GM19025 (cell line): Measurements from ENCODE around the gene CORO2B.

Source experiments
- ATAC-seq: cut with Tn5 transposase; IDR thresholded peaks from one replicate; pipeline ENCODE4 v1.9.1; 2021; ENCODE audit warnings: mild to moderate bottlenecking, low read depth, moderate library complexity; ENCODE audit not compliant: unreplicated experiment

CORO2B gene

GRCh38 chr15:68553994-68554720, 24.6 kb upstream of the CORO2B start:
- no peak for ATAC-seq

- ATAC-seq, result no peak
Measured at GRCh38 chr15:68554721-68555678, 23.8 kb upstream of the CORO2B start.

- ATAC-seq, result no peak
Measured at GRCh38 chr15:68555679-68556037, 23.1 kb upstream of the CORO2B start.

GRCh38 chr15:68556139-68556990, 22.4 kb upstream of the CORO2B start:
- no peak for ATAC-seq

DNA sequence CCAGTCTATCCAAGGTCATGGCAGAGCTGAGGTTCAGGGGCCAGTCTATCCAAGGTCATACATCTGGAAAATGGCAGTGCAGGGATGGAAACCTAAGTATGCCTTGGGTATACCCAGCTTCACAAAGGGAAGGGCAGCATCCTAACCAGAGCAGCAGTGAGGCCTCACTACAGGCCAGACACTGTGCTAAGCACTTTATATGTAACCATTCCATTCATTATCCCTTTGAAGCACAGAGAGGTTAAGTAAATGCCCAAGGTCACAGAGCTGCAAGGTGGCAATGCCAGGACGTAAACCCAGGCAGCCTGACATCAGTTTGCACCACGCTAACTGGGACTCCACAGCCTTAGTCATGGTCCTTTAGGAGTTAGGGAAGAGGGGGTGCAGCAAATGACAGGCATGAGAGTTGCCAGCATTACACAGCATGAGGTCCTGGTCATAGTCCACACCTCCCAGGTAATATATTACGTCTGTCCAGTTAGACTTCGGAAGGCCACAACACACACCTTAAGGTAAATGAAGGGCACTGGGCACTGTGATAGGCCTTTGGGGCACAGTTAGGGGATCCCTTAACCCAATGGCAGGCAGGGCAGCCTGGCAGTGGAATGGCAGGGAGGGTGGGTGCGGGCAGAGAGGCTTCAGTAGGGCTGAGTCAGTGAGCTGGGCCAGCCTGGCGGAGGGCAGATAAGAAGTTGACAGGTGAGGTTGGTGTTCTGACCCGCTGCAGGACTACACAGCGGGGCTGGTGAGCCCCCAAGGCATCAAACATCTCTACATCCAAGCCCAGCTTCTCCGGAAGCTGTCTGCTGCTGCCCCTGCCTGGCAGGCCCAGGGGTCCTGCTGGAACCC, 21.1 kb upstream of the CORO2B start:
- no peak for ATAC-seq

- no peak for ATAC-seq
Measured at GRCh38 chr15:68558318-68559305, 20.2 kb upstream of the CORO2B start.

DNA sequence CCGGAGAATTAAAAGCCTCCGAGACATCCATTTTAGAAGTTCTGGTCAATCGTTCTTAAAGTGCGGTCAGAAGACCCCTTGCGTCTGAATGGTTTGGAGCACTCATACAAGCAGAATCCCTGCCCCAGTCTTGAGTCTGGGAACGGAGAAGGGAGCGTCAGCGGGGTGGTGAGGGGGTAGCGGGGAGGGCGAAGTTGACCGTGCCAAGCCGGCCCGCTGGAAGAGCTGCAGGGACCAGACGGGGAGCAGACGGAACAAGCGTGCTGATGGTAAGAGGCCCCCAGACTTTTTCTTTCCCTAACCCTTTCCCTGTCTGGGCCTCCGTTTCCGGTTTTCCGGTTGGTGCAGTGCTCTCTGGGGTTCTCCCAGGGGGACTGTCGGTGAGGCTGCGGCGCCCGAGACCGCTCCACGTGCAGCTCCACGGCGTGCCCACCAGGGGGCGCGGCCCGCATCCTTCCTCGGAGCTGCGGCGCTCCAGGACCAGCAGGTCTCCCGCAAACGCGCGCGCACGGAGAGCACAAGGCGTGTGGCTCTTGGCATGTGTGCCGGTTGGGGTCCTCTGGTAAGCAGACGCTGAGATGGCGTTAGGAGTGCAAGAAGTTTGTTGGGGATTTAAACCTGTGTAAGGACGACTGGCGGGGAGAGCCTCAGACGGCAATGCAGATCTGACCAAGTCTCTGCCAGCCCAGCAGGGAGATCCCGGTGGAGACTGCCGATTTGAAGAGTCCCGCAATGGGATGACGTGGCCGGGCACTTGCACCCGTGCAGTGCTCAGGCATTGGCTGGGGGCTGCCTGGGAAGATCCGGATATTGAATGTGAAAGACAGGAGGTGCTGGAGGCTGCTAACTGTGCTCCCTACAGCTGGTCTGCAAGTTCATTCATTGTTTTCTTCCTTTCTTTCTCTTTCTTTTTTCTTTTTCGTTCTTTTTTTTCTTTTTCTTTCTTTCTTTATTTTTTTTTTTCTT, 19.2 kb upstream of the CORO2B start:
- ATAC-seq, result no peak

DNA sequence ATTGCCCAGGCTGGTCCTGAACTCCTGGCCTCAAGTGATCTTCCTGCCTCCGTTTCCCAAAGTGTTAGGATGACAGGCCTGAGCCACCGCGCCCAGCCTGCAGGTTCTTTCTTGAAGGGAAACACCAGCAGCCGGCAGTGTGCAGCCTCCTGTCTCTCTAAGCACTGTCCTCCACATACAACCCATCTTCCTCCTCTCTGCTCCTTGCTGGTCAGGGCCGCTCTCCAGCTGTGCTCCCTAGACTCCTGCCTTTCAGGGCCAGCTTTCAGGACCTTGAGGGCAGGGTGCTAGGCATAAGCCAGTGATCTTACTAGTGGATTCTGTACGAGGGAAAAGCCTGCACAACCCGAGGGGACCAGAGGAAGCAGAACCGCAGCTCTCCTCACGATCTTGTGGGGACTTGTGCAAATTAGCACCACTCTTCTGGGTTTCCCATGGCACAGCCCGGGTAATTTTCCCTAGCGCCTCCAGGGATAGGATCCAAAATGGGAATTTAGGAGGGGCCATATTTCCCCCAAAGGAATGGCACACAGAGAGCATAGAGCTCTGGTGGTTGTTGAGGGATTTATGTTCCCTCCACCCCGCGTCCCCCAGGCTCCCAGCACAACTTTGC, 18.2 kb upstream of the CORO2B start:
- no peak for ATAC-seq

- ATAC-seq, result no peak
Measured at GRCh38 chr15:68561171-68561900, 17.5 kb upstream of the CORO2B start.

DNA sequence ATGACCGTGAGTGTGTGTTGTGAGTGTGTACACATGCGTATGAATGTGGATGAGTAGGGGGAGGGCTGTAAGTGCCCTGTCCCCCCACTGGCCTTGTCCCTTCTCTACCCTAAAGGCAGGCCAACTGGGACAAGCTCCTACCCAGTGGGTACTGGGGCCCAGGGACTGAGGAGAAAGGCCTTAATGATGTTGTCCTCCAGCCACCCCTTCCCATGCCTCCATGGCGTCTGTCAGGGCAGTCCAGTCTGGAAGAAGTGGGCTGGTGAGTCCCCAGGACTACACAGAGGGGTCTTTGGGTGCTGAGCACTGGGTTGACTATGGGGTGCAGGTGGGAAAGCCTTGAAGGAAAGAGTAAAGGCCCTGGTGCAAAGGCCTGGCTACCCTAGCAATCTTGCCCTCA, 16.9 kb upstream of the CORO2B start:
- no peak for ATAC-seq

- no peak for ATAC-seq
Measured at GRCh38 chr15:68564173-68564572, 14.6 kb upstream of the CORO2B start.

GRCh38 chr15:68565234-68565633, 13.6 kb upstream of the CORO2B start:
- ATAC-seq, result no peak

GRCh38 chr15:68565726-68566125, 13.1 kb upstream of the CORO2B start:
- ATAC-seq, result no peak

GRCh38 chr15:68566377-68566954, 12.3 kb upstream of the CORO2B start:
- no peak for ATAC-seq

DNA sequence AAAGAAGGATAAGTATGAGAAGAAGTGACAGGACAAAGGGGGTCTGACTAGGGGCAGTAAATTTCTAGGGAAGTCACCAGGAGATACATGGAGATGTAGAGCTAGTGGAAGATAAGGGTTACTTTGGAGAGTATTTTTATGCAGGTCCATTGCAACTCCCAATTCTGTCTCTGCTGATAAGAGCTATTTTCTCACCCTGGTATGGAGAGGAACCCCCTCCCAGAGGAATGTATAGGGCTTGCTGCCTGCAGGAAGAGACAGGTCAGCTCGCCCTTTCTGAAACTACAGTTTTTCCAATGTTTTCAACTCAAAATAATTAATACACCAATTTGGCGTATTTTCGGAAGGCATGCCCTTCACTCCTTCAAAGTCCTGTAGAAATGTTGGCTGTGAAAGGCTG, 11.4 kb upstream of the CORO2B start:
- ATAC-seq, result no peak

DNA sequence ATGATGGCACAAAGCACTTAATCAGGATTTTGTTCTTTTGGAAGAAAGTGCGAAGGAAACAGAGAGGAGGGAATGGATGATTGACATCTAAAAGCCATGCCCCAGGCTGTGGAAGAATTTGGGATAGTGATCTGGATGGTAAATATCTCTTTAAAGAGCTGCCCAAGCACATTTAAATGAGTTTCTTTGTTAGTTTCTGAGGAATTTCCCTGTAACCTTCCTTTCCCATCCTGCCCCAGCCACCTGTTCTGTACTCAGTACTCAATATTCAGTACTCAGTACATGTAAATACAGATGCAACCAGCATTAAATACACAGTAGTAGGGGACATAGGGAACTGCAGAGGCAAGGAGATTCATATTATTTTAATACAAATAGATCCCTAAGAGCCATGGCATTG, 7.8 kb upstream of the CORO2B start:
- no peak for ATAC-seq
